Spinal cord (tissue), 10 donors: ENCODE data around the gene ZFYVE28. TPM values are rescaled to one million over a fixed set of nuclear protein-coding genes. Genes with fewer than 3 reads are reported as not detected.

Source experiments
- DNase-seq, 6 donors: peaks; one replicate each; pipeline versions ENCODE4 v3.0.0 to v3.0.0-alpha.2; 2013 to 2015; ENCODE audit warnings: low spot score in 6 of 6, low read depth in 4 of 6
- H3K27ac ChIP-seq: one replicate; pipeline ENCODE4 v1.5.1; 2013; ENCODE audit warnings: low read depth, low read length, control low read depth
- H3K27me3 ChIP-seq: one replicate; pipeline ENCODE4 v1.6.1; 2013; ENCODE audit warnings: low read length; ENCODE audit not compliant: control insufficient read depth, insufficient read depth
- H3K36me3 ChIP-seq: one replicate; pipeline ENCODE4 v1.6.1; 2013; ENCODE audit warnings: low read length; ENCODE audit not compliant: control insufficient read depth, insufficient read depth
- H3K4me1 ChIP-seq: one replicate; pipeline ENCODE4 v1.6.1; 2013; ENCODE audit warnings: low read length; ENCODE audit not compliant: control insufficient read depth, insufficient read depth
- H3K4me3 ChIP-seq: one replicate; pipeline ENCODE4 v1.5.1; 2013; ENCODE audit warnings: low read depth, low read length, control low read depth
- H3K9me3 ChIP-seq: one replicate; pipeline ENCODE4 v1.6.1; 2013; ENCODE audit warnings: low read length; ENCODE audit not compliant: control insufficient read depth, insufficient read depth
- WGBS: methylation state at CpG from one replicate; pipeline ENCODE4 v1.1.5; 2013; ENCODE audit warnings: missing lambda C conversion rate; ENCODE audit not compliant: insufficient coverage; 5-methylcytosine and 5-hydroxymethylcytosine counted together
- polyA plus RNA-seq, 2 donors: library from polyadenylated mRNA; unstranded; fragments of 120-200 nt; gene quantifications; one replicate each; pipeline ENCODE4 v1.2.1, GENCODE V29; 2013; ENCODE audit not compliant: insufficient read length in 2 of 2
- total RNA-seq, 2 donors: library from RNA; depleted of rRNA in 1 of 2; stranded (reverse); fragments of 120-200 nt in 1 of 2; fragments of >200 nt in 1 of 2; gene quantifications; one replicate each; pipeline versions ENCODE4 v1.2.3 to v1.2.4, GENCODE V29; 2013 to 2014
- donor health status: healthy.

ZFYVE28 gene
- total and polyA plus RNA-seq, 4 donors: 7.9 to 13.9 (median 9.8) TPM

GRCh38 chr4:2302387-2303119 lies 115.9 kb downstream of the ZFYVE28 start:
- no peak overlapping the region for H3K27ac ChIP-seq
- no peaks in the 10 kb centered on the region for H3K4me1 ChIP-seq
- peaks cover 3% of the 10 kb centered on the region for H3K9me3 ChIP-seq
- H3K36me3 ChIP-seq: peaks cover 40% of the 10 kb centered on the region
- no peak overlapping the region for H3K4me3 ChIP-seq
- DNase-seq: no peak
- H3K27me3 ChIP-seq: no peaks in the 10 kb centered on the region
- WGBS: 95% methylated on average over 28 of the region's 28 CpGs

GRCh38 chr4:2301806-2302205 lies 116.6 kb downstream of the ZFYVE28 start:
- Histone ChIP-seq H3K27me3 (no peaks in the 10 kb centered on the region), H3K36me3 (peaks cover 45% of the 10 kb centered on the region), H3K4me3 (no peak overlapping the region), H3K4me1 (no peaks in the 10 kb centered on the region), H3K27ac (no peak overlapping the region), H3K9me3 (peaks cover under 1% of the 10 kb centered on the region)
- WGBS: 72% methylated on average over 15 of the region's 19 CpGs
- DNase-seq: no peak

GRCh38 chr4:2301225-2301642 lies 117.2 kb downstream of the ZFYVE28 start:
- no peaks in the 10 kb centered on the region for H3K27me3 ChIP-seq
- no peaks in the 10 kb centered on the region for H3K9me3 ChIP-seq
- H3K36me3 ChIP-seq: peaks cover 50% of the 10 kb centered on the region
- H3K27ac ChIP-seq: no peak overlapping the region
- no peak overlapping the region for H3K4me3 ChIP-seq
- WGBS: 88% methylated on average over 9 of the region's 14 CpGs
- H3K4me1 ChIP-seq: no peaks in the 10 kb centered on the region
- DNase-seq: no peak

GRCh38 chr4:2300431-2301224 lies 117.8 kb downstream of the ZFYVE28 start:
- no peak for DNase-seq
- H3K27me3 ChIP-seq: no peaks in the 10 kb centered on the region
- no peaks in the 10 kb centered on the region for H3K9me3 ChIP-seq
- WGBS: 86% methylated on average over 30 of the region's 37 CpGs
- H3K4me1 ChIP-seq: no peaks in the 10 kb centered on the region
- H3K27ac ChIP-seq: no peak overlapping the region
- H3K4me3 ChIP-seq: no peak overlapping the region
- peaks cover 54% of the 10 kb centered on the region for H3K36me3 ChIP-seq

DNA sequence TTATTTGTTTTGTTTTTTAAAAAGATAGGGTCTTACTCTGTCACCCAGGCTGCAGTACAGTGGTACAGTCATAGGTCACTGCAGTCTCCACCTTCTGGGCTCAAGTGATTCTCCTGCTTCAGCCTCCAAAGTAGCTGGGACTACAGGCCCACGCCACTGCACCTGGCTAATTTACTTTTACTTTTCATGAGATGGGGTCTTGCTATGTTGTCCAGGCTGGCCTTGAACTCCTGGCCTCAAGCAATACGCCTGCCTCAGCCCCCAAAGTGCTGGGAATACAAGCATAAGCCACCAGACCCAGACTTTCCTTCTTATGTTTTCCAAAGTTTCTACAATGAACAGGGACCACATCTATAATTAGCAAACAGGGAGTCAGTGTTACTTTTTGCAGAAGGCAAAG lies 118.7 kb downstream of the ZFYVE28 start:
- Histone ChIP-seq H3K4me3 (no peak overlapping the region), H3K27ac (no peak overlapping the region), H3K36me3 (peaks cover 46% of the 10 kb centered on the region), H3K27me3 (no peaks in the 10 kb centered on the region), H3K9me3 (no peaks in the 10 kb centered on the region), H3K4me1 (no peaks in the 10 kb centered on the region)
- DNase-seq: no peak
- WGBS: 95% methylated on average over 2 of the region's 2 CpGs

GRCh38 chr4:2298532-2298991 lies 119.9 kb downstream of the ZFYVE28 start:
- H3K9me3 ChIP-seq: peaks cover 2% of the 10 kb centered on the region
- H3K4me1 ChIP-seq: no peaks in the 10 kb centered on the region
- no peaks in the 10 kb centered on the region for H3K27me3 ChIP-seq
- 70% methylated on average over 20 of the region's 23 CpGs for WGBS
- H3K36me3 ChIP-seq: peaks cover 34% of the 10 kb centered on the region
- H3K4me3 ChIP-seq: no peak overlapping the region
- DNase-seq: no peak
- H3K27ac ChIP-seq: no peak overlapping the region

DNA sequence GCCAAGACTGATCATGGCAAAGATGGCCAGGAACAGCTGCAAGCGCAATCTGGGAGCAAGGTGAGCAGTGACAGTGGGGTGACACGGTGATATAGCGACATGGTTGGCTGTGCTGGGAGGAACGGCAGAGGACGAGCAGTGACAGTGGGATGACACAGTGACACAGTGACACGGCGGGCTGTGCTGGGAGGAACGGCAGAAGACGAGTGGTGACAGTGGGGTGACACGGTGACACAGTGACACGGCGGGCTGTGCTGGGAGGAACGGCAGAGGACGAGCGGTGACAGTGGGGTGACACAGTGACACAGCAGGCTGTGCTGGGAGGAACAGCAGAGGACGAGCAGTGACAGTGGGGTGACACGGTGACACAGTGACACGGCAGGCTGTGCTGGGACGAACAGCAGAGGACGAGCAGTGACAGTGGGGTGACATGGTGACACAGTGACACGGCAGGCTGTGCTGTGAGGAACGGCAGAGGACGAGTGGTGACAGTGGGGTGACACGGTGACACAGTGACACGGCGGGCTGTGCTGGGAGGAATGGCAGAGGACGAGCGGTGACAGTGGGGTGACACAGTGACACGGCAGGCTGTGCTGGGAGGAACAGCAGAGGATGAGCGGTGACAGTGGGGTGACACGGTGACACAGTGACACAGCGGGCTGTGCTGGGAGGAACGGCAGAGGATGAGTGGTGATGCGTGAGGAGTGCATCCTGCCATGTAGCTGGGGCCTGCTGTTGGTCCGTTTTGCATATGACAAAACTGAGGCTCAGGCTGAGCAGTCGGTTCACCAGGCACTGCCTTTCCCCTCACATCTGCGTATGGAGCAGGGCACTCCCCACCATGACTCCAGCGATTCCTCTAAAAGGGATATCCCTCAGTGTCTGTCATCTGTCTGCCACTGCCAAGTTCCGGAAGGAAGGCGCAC lies 120.6 kb downstream of the ZFYVE28 start:
- WGBS: 82% methylated on average over 38 of the region's 40 CpGs
- Histone ChIP-seq H3K27ac (no peak overlapping the region), H3K9me3 (peaks cover 2% of the 10 kb centered on the region), H3K4me1 (no peaks in the 10 kb centered on the region), H3K27me3 (no peaks in the 10 kb centered on the region), H3K36me3 (peaks cover 27% of the 10 kb centered on the region), H3K4me3 (no peak overlapping the region)
- DNase-seq: no peak

DNA sequence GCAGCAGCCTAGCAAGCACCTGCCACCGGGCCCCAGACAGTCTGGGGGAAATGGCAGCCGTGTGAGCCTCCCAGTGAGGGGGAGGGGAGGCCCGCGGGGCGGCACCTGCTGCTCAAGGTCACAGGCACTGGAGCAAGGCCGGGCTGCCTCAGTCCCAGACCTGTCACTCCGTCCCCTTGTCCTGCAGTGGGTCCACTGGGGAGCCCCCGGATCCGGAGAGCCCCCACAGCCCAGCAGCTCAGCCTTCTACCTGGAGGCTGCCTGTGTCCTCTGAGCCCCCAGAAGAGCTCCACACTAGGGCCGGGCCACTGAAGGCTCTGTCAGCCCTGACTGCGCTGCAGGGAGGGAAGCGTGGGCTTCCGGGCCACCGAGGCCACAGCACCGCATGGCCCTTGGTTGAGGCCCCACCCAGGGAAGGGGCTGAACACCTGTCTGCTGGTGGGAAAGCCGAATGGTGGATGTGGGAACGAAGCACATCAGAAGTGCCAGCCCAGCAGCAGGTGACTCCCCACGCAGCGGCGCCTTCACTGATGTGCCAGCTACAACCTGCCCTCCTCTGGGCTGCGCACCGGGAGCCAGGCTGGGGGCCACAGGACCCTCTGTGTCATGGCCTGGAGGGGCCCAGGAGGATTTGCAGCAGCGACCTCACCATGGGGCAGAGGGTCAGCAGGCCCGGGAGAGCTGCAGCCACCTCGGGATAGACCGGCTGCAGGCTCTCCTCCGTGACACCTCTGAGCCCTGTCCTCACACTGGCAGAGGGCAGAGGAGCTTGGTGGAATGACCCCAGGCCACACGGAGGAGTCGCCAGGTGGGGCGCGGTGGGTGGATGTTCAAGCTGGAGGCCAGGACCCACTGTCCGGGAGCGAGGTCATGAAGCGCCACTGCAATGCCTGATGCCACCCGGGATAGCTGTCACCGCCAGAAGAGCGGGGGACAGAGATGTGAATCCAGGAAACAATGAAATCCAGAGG lies 121.5 kb downstream of the ZFYVE28 start:
- Histone ChIP-seq H3K4me3 (no peak overlapping the region), H3K27ac (no peak overlapping the region), H3K36me3 (peaks cover 27% of the 10 kb centered on the region), H3K27me3 (no peaks in the 10 kb centered on the region), H3K9me3 (peaks cover 2% of the 10 kb centered on the region), H3K4me1 (peaks cover 5% of the 10 kb centered on the region)
- DNase-seq: no peak
- WGBS: 80% methylated on average over 37 of the region's 37 CpGs
